GM21786 (cell line): ENCODE measurements around the gene PITX3.
"Not testable (repeated sequence)": the region's sequence is repeated elsewhere in the genome, so short reads cannot be mapped to it uniquely, and the experiment has no call there.

Experiments used
- ATAC-seq: cut with Tn5 transposase; IDR thresholded peaks from one replicate; pipeline ENCODE4 v1.9.1; 2021; ENCODE audit not compliant: unreplicated experiment

PITX3 gene

GRCh38 chr10:102229810-102230263 lies 11.5 kb downstream of the PITX3 start:
- ATAC-seq: peak; percentile 42

- no peak for ATAC-seq
Measured at GRCh38 chr10:102227050-102227449, 14.3 kb downstream of the PITX3 start.

GRCh38 chr10:102226542-102226870 lies 14.8 kb downstream of the PITX3 start:
- ATAC-seq: no peak

- ATAC-seq: peak; percentile 86
Measured at GRCh38 chr10:102225646-102226541, 15.4 kb downstream of the PITX3 start, which contains the start of gene ELOVL3. Gene ELOVL3, plus strand, starts transcription at chr10:102226299. Its CDS starts 250 bp downstream, at chr10:102226549.

- no peak for ATAC-seq
Measured at GRCh38 chr10:102222797-102223196, 18.5 kb downstream of the PITX3 start.

- no peak for ATAC-seq
Measured at GRCh38 chr10:102220612-102221011, 20.7 kb downstream of the PITX3 start.

GRCh38 chr10:102219370-102219769 lies 21.9 kb downstream of the PITX3 start:
- no peak for ATAC-seq

- ATAC-seq: not testable (repeated sequence)
Measured at GRCh38 chr10:102213599-102213998, 27.7 kb downstream of the PITX3 start.

GRCh38 chr10:102211615-102212299 lies 29.6 kb downstream of the PITX3 start:
- ATAC-seq: no peak

GRCh38 chr10:102208311-102209035 lies 32.8 kb downstream of the PITX3 start:
- ATAC-seq: no peak

- no peak for ATAC-seq
Measured at GRCh38 chr10:102202386-102202785, 38.9 kb downstream of the PITX3 start.

GRCh38 chr10:102200751-102201640 lies 40.3 kb downstream of the PITX3 start:
- no peak for ATAC-seq

GRCh38 chr10:102198027-102198426 lies 43.3 kb downstream of the PITX3 start:
- no peak for ATAC-seq

GRCh38 chr10:102196893-102197292 lies 44.4 kb downstream of the PITX3 start:
- no peak for ATAC-seq

GRCh38 chr10:102195296-102195870 lies 45.9 kb downstream of the PITX3 start:
- ATAC-seq: no peak

- no peak for ATAC-seq
Measured at GRCh38 chr10:102191956-102192355, 49.4 kb downstream of the PITX3 start.

- not testable (repeated sequence) for ATAC-seq
Measured at GRCh38 chr10:102188941-102189898, 52.1 kb downstream of the PITX3 start.

- ATAC-seq: no peak
Measured at GRCh38 chr10:102188298-102188940, 52.9 kb downstream of the PITX3 start.
